GM18498 (cell line): ENCODE data around the gene KLHDC10.
"Not testable (repeated sequence)": the region's sequence is repeated elsewhere in the genome, so short reads cannot be mapped to it uniquely, and the experiment has no call there.

Experiments
- ATAC-seq: cut with Tn5 transposase; IDR thresholded peaks from one replicate; pipeline ENCODE4 v1.9.1; 2021; ENCODE audit warnings: mild to moderate bottlenecking, moderate library complexity; ENCODE audit not compliant: unreplicated experiment

The KLHDC10 gene

DNA sequence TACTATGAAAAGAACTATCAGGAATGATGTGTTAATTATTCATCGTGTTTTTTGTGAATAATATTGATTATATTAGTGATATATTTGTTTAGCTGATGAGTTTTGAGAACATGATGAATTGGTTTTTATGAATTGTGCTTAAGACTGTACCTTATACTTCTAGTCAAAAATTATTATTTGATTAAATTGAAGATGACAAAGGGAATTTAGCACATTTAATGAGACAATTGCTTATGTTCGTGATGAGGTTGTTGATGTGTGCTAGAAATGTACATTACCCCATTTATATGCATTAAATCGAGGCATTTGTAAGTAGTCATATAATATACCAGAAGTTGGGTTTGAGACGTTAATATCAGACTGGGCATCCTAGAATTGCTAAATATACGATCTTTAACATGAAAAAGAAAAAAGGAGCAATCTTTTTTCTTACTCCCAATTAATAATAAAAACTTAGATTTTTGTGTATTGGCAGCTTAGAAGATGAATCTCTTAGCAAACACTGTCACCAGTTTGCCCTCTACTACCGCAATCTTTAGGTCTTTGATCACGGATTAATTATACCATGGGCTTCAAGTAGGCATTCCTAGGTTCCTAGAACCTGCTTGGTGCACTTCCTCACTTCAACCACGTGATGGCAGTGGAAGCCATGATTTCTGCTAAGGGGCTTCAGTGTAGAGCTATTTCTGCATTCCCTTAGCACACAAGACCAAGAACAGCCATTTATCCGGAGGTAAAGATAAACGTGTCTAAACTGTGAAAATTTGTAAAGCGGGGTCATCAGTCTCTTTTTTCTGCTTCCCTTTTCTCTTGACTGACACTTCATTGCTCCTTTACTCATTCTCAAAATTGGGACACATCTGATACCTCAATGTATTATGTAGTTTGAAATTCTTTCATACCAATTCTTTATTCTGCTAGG is 1.6 kb downstream of the KLHDC10 start:
- ATAC-seq, result peak; percentile 28

GRCh38 chr7:130079846-130080394 is 9.6 kb downstream of the KLHDC10 start:
- ATAC-seq, result no peak

DNA sequence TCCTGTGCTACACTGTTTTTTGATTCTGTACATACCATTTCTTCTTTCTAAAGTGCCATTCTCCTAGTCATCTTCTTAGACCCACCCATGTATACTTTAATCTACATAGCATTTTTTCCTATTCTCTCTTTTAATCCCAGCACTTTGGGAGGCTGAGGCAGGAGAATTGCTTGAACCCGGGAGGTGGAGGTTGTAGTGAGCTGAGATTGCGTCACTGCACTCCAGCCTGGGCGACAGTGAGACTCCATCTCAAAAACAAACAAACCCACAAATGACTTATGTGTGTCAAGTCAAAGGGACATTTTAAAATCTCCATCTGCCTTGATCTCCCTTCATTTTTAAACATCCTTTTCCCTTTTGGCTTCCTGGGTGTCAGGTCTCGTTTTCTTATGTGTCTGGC is 13.2 kb downstream of the KLHDC10 start:
- ATAC-seq, result not testable (repeated sequence)

DNA sequence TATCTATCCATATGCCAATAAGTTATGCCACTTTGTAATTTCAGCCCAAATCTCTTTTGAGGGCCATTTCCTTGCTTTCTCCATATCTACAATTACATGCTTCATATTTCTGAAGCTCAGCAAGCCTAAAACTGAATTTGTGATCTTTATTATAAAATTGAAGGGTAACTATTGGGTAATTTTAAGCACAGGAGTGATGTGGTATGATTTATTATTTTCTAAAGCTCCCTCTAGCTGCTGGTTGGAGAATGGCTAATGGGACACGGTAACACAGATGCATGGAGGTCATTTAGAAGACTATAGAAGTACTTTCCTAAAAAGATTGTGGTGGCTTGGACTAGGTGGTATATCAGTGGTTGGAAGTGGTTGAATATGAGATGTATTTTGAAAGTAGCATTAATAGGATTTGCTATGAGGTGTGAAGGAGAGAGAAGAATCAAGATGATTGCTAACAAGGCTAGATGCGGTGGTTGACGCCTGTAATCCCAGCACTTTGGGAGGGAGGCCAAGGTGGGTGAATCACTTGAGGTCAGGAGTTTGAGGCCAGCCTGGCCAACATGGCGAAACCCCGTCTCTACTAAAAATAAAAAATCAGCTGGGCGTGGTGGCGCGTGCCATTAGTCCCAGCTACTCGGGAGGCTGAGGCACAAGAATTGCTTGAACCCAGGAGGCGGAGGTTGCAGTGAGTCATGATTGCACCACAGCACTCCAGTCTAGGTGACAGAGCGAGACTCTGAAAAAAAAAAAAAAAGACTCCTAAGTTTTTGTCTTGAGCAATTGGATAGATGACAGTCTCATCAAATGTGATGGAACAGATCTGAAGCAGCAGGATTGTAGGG is 13.9 kb downstream of the KLHDC10 start:
- ATAC-seq, result no peak

GRCh38 chr7:130085235-130085634 is 14.9 kb downstream of the KLHDC10 start:
- ATAC-seq, result not testable (repeated sequence)

DNA sequence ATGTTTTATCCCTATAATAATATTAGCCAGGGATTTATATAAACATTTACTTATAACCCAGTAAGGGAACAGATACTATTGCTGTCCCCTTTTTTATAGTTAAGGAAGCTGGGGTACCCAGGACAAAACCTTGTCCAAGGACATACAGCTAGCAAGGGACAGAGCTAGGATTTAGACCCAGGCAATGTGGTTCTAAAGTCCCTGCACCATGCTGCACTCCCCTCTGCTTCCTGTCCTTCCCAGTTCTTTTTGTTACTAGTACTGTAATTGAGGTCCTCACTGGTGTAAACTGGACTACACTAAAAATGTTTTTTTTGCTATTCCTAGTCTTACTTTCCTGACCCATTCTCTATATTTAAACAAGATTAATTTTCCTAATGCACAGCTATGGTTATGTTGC is 16.6 kb downstream of the KLHDC10 start:
- no peak for ATAC-seq

- no peak for ATAC-seq
These were observed 17.0 kb downstream of the KLHDC10 start for GRCh38 chr7:130087364-130087763.

GRCh38 chr7:130090745-130091532 is 20.6 kb downstream of the KLHDC10 start:
- no peak for ATAC-seq

- peak; percentile 17 for ATAC-seq
These were observed 21.7 kb downstream of the KLHDC10 start for GRCh38 chr7:130091999-130092398.

DNA sequence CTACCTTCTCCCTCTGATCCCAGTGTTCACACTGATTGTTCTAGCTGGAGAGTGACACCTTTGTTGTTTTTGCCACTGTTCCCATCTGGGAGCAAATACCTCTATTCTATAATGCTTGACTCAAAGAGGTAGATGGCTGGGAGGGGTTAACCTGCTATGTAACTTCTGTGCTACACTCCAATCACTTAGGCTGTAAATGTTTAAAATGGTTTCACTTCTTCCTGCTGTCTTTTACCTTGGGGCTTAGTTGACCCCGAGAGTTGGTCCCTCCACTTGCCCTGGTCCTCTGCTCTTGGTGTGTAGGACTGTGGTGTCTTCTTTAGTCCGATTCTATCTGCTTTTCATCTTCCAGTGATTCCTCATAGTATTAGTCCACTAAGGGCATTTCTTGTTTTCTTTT is 22.3 kb downstream of the KLHDC10 start:
- peak; percentile 61 for ATAC-seq

GRCh38 chr7:130095812-130096211 is 25.5 kb downstream of the KLHDC10 start:
- no peak for ATAC-seq

DNA sequence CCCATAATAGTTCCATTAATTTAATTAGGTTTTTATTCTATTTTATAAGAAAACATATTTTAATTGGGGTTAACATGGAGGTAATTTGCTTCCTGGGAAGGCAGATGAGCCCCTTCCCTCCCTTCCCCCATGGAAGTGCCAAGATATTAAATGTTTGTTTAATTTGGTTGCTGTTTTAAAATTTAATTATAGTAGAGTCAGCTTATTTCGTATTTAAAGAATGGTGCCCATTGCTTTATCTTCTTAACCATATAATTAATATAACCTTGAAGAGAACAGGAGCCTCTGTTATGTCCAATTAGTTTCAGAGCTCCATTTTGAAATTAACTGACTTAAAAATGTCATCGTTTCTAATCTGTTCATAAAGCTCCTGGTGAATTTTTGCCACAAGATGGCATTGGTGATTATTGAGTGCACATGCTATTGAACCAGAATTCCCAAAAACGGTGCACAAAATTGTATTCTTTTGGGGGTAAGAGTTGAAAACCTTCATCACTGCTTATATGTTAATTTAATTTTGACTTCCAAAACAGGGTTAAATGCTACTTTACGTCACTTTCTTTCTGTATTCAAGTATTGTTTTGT is 26.0 kb downstream of the KLHDC10 start:
- ATAC-seq, result no peak

GRCh38 chr7:130099331-130099730 is 29.0 kb downstream of the KLHDC10 start:
- ATAC-seq, result no peak

GRCh38 chr7:130102588-130102987 is 32.3 kb downstream of the KLHDC10 start:
- ATAC-seq, result no peak

GRCh38 chr7:130107949-130108674 is 37.8 kb downstream of the KLHDC10 start:
- ATAC-seq, result no peak

DNA sequence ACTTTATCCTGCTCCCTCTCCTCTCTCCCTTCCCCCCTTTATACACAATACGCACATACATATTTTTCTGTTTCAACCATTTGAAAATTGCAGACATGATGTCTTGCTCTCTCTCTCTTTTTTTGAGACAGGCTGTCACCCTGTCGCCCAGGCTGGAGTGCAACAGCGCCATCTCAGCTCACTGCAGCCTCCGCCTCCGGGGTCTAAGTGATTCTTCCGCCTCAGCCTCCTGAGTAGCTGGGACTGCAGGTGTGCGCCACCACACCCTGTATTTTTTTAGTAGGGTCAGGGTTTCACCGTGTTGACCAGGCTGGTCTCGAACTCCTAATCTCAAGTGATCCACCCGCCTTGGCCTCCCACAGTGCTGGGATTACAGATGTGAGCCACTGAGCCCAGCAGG is 38.5 kb downstream of the KLHDC10 start:
- no peak for ATAC-seq

GRCh38 chr7:130112093-130112492 is 41.8 kb downstream of the KLHDC10 start:
- no peak for ATAC-seq

GRCh38 chr7:130112662-130113425 is 42.5 kb downstream of the KLHDC10 start:
- no peak for ATAC-seq

- ATAC-seq, result not testable (repeated sequence)
These were observed 43.1 kb downstream of the KLHDC10 start for GRCh38 chr7:130113426-130113805.
